Hepatocyte (in vitro differentiated cells): ENCODE measurements around the gene TAS2R40. TPM values are rescaled to one million over a fixed set of nuclear protein-coding genes. Genes with fewer than 3 reads are reported as not detected.
"Not testable (repeated sequence)": the region's sequence is repeated elsewhere in the genome, so short reads cannot be mapped to it uniquely, and the experiment has no call there.

ENCODE experiments used
- DNase-seq: peaks from one replicate; pipeline ENCODE4 v3.0.0-alpha.2; 2016; ENCODE audit warnings: low spot score
- H2AFZ ChIP-seq: fragments of 200-600 bp; sonication (generic); 2 replicates; pipeline ENCODE4 v1.6.0; 2016; ENCODE audit warnings: antibody characterized with exemption, mild to moderate bottlenecking
- H3K27ac ChIP-seq: fragments of 200-600 bp; sonication (generic); 2 replicates; pipeline ENCODE4 v1.5.1; 2016; ENCODE audit warnings: mild to moderate bottlenecking
- H3K27me3 ChIP-seq: fragments of 200-600 bp; sonication (generic); 2 replicates; pipeline ENCODE4 v1.6.1; 2016
- H3K36me3 ChIP-seq: fragments of 200-600 bp; sonication (generic); replicated peaks from 2 replicates; pipeline ENCODE4 v1.5.1; 2016; ENCODE audit warnings: low read depth; ENCODE audit not compliant: insufficient read depth
- H3K4me1 ChIP-seq: fragments of 200-600 bp; sonication (generic); 2 replicates; pipeline ENCODE4 v1.5.1; 2016; ENCODE audit warnings: mild to moderate bottlenecking, moderate library complexity; ENCODE audit not compliant: insufficient read depth
- H3K4me2 ChIP-seq: fragments of 200-600 bp; sonication (generic); 2 replicates; pipeline ENCODE4 v1.6.0; 2016
- H3K4me3 ChIP-seq: fragments of 200-600 bp; sonication (generic); 2 replicates; pipeline ENCODE4 v1.5.1; 2016; ENCODE audit warnings: mild to moderate bottlenecking
- H3K79me2 ChIP-seq: fragments of 200-600 bp; sonication (generic); 2 replicates; pipeline ENCODE4 v1.6.0; 2017; ENCODE audit warnings: mild to moderate bottlenecking
- H3K9me2 ChIP-seq: fragments of 200-600 bp; sonication (generic); replicated peaks from 2 replicates; pipeline ENCODE4 v1.6.0; 2017; ENCODE audit warnings: mild to moderate bottlenecking; ENCODE audit not compliant: insufficient read depth
- H3K9me3 ChIP-seq: fragments of 200-600 bp; sonication (generic); 2 replicates; pipeline ENCODE4 v1.5.1; 2016; ENCODE audit warnings: low read depth, mild to moderate bottlenecking
- H4K20me1 ChIP-seq: fragments of 200-600 bp; sonication (generic); 2 replicates; pipeline ENCODE4 v1.6.0; 2016; ENCODE audit warnings: mild to moderate bottlenecking; ENCODE audit not compliant: insufficient read depth, poor library complexity, severe bottlenecking
- CTCF ChIP-seq: fragments of 200-600 bp; sonication (generic); IDR thresholded peaks from 2 replicates; pipeline ENCODE4 v1.5.1; 2016; ENCODE audit warnings: antibody characterized with exemption, mild to moderate bottlenecking; ENCODE audit not compliant: poor library complexity
- EZH2 ChIP-seq: fragments of 200-600 bp; sonication (generic); IDR thresholded peaks from 2 replicates; pipeline ENCODE4 v1.6.1; 2016; ENCODE audit warnings: antibody characterized with exemption, mild to moderate bottlenecking, borderline replicate concordance
- EZH2phosphoT487 ChIP-seq: fragments of 200-600 bp; sonication (generic); IDR thresholded peaks from one replicate; pipeline ENCODE4 v1.6.1; 2018; ENCODE audit warnings: antibody characterized with exemption, mild to moderate bottlenecking, low read depth, moderate library complexity; ENCODE audit not compliant: unreplicated experiment, severe bottlenecking
- WGBS: methylation state at CpG from one replicate; pipeline ENCODE4 v1.1.6; 2016; ENCODE audit warnings: low lambda C conversion rate; ENCODE audit errors: missing lambda C conversion rate; 5-methylcytosine and 5-hydroxymethylcytosine counted together
- polyA plus RNA-seq: library from polyadenylated mRNA; unstranded; fragments of >200 nt; fragmentation: Nextera tagmentation; extraction: Ambion mirVana; gene quantifications from 2 replicates; pipeline ENCODE4 v1.2.1, GENCODE V29; 2016
- total RNA-seq: library from RNA; depleted of rRNA; stranded (reverse); fragments of >200 nt; gene quantifications from 2 replicates; pipeline ENCODE4 v1.2.3, GENCODE V29; 2014

TAS2R40 gene
- total and polyA plus RNA-seq, 2 experiments from 2014 or later: not detected

- no peaks in the 10 kb centered on the region for H3K36me3 ChIP-seq
- H3K79me2 ChIP-seq: no peaks in the 10 kb centered on the region
- no peaks in the 10 kb centered on the region for H4K20me1 ChIP-seq
- no peak overlapping the region for H3K4me2 ChIP-seq
- H3K27me3 ChIP-seq: no peaks in the 10 kb centered on the region
- H3K9me3 ChIP-seq: no peaks in the 10 kb centered on the region
- no peak overlapping the region for H2AFZ ChIP-seq
- no peaks in the 10 kb centered on the region for H3K9me2 ChIP-seq
- WGBS: 89% methylated on average over 2 of the region's 2 CpGs
- TF ChIP-seq EZH2: no peak
- no peak for TF ChIP-seq EZH2phosphoT487
- TF ChIP-seq CTCF: no peak
- no peak overlapping the region for H3K27ac ChIP-seq
- DNase-seq: no peak
- no peaks in the 10 kb centered on the region for H3K4me1 ChIP-seq
- H3K4me3 ChIP-seq: no peak overlapping the region
Measured at GRCh38 chr7:143177374-143178119, 44.3 kb upstream of the TAS2R40 start.

- 88% methylated on average over 4 of the region's 4 CpGs for WGBS
Measured at GRCh38 chr7:143180771-143181170, 41.1 kb upstream of the TAS2R40 start.

GRCh38 chr7:143181349-143181748 lies 40.5 kb upstream of the TAS2R40 start:
- Histone ChIP-seq H3K4me3 (no peak overlapping the region), H3K9me2 (no peaks in the 10 kb centered on the region), H3K4me2 (no peak overlapping the region), H3K79me2 (no peaks in the 10 kb centered on the region), H3K27me3 (no peaks in the 10 kb centered on the region), H2AFZ (no peak overlapping the region), H3K4me1 (no peaks in the 10 kb centered on the region), H3K36me3 (no peaks in the 10 kb centered on the region), H4K20me1 (no peaks in the 10 kb centered on the region), H3K27ac (no peak overlapping the region), H3K9me3 (no peaks in the 10 kb centered on the region)
- TF ChIP-seq EZH2phosphoT487 (no peak), CTCF (no peak), EZH2 (no peak)
- DNase-seq: no peak
- WGBS: 89% methylated on average over 2 of the region's 2 CpGs

More at GRCh38 chr7:143180771-143181170, 41.1 kb upstream of the TAS2R40 start:
- H3K27ac ChIP-seq, H4K20me1 ChIP-seq, H3K4me2 ChIP-seq, H3K9me2 ChIP-seq, H3K9me3 ChIP-seq, H3K36me3 ChIP-seq, H2AFZ ChIP-seq, H3K27me3 ChIP-seq, H3K4me1 ChIP-seq, DNase-seq, H3K4me3 ChIP-seq, H3K79me2 ChIP-seq: not testable (repeated sequence)

- Histone ChIP-seq H4K20me1 (no peaks in the 10 kb centered on the region), H3K4me2 (no peak within 1 kb of the TSS), H3K4me1 (no peaks in the 10 kb centered on the region), H2AFZ (no peak within 1 kb of the TSS), H3K9me2 (no peaks in the 10 kb centered on the region), H3K27me3 (no peaks in the 10 kb centered on the region), H3K9me3 (no peaks in the 10 kb centered on the region), H3K79me2 (no peaks in the 10 kb centered on the region), H3K36me3 (no peaks in the 10 kb centered on the region), H3K27ac (no peak within 1 kb of the TSS), H3K4me3 (no peak within 1 kb of the TSS)
- no peak for TF ChIP-seq CTCF
- TF ChIP-seq EZH2phosphoT487: no peak
- TF ChIP-seq EZH2: no peak
- WGBS: 94% methylated on average over 3 of the region's 3 CpGs
- no peak for DNase-seq
Measured at GRCh38 chr7:143183024-143183423, 38.8 kb upstream of the TAS2R40 start, which contains the start of gene TAS2R39. Gene TAS2R39, plus strand, starts transcription at chr7:143183419. Its CDS starts 0 bp downstream, at chr7:143183419.
